ENCODE results near the gene FZD4. TPM values are rescaled to one million over a fixed set of nuclear protein-coding genes. Genes with fewer than 3 reads are reported as not detected.

FZD4 gene
- total and polyA plus RNA-seq, 2 experiments from 2014 or later: 7.7 to 18.9 TPM

GRCh38 chr11:86904001-86904400 is 51.2 kb downstream of the FZD4 start:
- WGBS (ENCODE audit: low lambda C conversion rate, missing lambda C conversion rate): 75% methylated on average over 2 of the region's 2 CpGs
- Histone ChIP-seq H4K20me1 (ENCODE audit: insufficient read depth, poor library complexity, severe bottlenecking) (no peaks in the 10 kb centered on the region), H3K27me3 (no peaks in the 10 kb centered on the region), H3K4me2 (no peak overlapping the region), H3K9me2 (replicated peaks; ENCODE audit: insufficient read depth) (no peaks in the 10 kb centered on the region), H2AFZ (no peak overlapping the region), H3K4me3 (no peak overlapping the region), H3K36me3 (replicated peaks; ENCODE audit: insufficient read depth, low read depth) (no peaks in the 10 kb centered on the region), H3K4me1 (ENCODE audit: insufficient read depth) (peaks cover 3% of the 10 kb centered on the region), H3K27ac (peak overlapping the region; percentile 12), H3K79me2 (no peaks in the 10 kb centered on the region), H3K9me3 (ENCODE audit: low read depth) (no peaks in the 10 kb centered on the region)
- DNase-seq (ENCODE audit: low spot score): no peak
- TF ChIP-seq EZH2phosphoT487 (IDR thresholded peaks at IDR 0.05; ENCODE audit: low read depth, severe bottlenecking, unreplicated experiment): no peak
- TF ChIP-seq, protein P1, sequence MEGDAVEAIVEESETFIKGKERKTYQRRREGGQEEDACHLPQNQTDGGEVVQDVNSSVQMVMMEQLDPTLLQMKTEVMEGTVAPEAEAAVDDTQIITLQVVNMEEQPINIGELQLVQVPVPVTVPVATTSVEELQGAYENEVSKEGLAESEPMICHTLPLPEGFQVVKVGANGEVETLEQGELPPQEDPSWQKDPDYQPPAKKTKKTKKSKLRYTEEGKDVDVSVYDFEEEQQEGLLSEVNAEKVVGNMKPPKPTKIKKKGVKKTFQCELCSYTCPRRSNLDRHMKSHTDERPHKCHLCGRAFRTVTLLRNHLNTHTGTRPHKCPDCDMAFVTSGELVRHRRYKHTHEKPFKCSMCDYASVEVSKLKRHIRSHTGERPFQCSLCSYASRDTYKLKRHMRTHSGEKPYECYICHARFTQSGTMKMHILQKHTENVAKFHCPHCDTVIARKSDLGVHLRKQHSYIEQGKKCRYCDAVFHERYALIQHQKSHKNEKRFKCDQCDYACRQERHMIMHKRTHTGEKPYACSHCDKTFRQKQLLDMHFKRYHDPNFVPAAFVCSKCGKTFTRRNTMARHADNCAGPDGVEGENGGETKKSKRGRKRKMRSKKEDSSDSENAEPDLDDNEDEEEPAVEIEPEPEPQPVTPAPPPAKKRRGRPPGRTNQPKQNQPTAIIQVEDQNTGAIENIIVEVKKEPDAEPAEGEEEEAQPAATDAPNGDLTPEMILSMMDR (IDR thresholded peaks at IDR 0.05; ENCODE audit: poor library complexity): no peak
- no peak for TF ChIP-seq EZH2 (IDR thresholded peaks at IDR 0.05; ENCODE audit: borderline replicate concordance)

- Histone ChIP-seq H3K4me2 (no peak overlapping the region), H4K20me1 (ENCODE audit: insufficient read depth, poor library complexity, severe bottlenecking) (no peaks in the 10 kb centered on the region), H3K27ac (no peak overlapping the region), H3K27me3 (no peaks in the 10 kb centered on the region), H3K79me2 (no peaks in the 10 kb centered on the region), H3K9me3 (ENCODE audit: low read depth) (no peaks in the 10 kb centered on the region), H2AFZ (no peak overlapping the region), H3K4me1 (ENCODE audit: insufficient read depth) (peaks cover 3% of the 10 kb centered on the region), H3K9me2 (replicated peaks; ENCODE audit: insufficient read depth) (no peaks in the 10 kb centered on the region), H3K4me3 (no peak overlapping the region), H3K36me3 (replicated peaks; ENCODE audit: insufficient read depth, low read depth) (no peaks in the 10 kb centered on the region)
- 26% methylated on average over 1 of the region's 1 CpG for WGBS (ENCODE audit: low lambda C conversion rate, missing lambda C conversion rate)
- TF ChIP-seq EZH2 (IDR thresholded peaks at IDR 0.05; ENCODE audit: borderline replicate concordance): no peak
- TF ChIP-seq EZH2phosphoT487 (IDR thresholded peaks at IDR 0.05; ENCODE audit: low read depth, severe bottlenecking, unreplicated experiment): no peak
- TF ChIP-seq, protein P1 (IDR thresholded peaks at IDR 0.05; ENCODE audit: poor library complexity): no peak
- no peak for DNase-seq (ENCODE audit: low spot score)
These were observed 52.9 kb downstream of the FZD4 start for GRCh38 chr11:86902345-86902744.

DNA sequence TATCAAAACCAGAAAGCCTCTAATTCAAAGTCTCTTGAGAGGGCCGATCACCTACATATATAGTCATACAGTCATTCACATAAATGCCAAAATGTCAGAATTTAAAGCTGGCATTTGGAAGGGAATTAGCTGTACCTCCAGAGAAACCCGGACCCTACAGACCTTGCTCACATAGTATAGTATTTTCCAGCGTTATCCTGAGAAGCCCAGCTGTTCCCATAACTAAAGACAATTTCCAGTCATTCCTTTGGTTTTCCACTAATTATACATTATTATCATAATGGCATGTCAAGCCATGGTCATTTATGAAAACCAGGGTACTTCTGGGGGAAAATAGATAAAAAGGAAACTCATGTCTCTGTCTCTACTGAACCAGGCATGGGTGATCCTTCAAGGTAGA is 53.6 kb downstream of the FZD4 start:
- no peak overlapping the region for H3K4me3 ChIP-seq
- H3K9me2 ChIP-seq (replicated peaks; ENCODE audit: insufficient read depth): no peaks in the 10 kb centered on the region
- no peaks in the 10 kb centered on the region for H4K20me1 ChIP-seq (ENCODE audit: insufficient read depth, poor library complexity, severe bottlenecking)
- no peaks in the 10 kb centered on the region for H3K36me3 ChIP-seq (replicated peaks; ENCODE audit: insufficient read depth, low read depth)
- H3K27ac ChIP-seq: no peak overlapping the region
- H3K79me2 ChIP-seq: no peaks in the 10 kb centered on the region
- peaks cover 3% of the 10 kb centered on the region for H3K4me1 ChIP-seq (ENCODE audit: insufficient read depth)
- no peaks in the 10 kb centered on the region for H3K27me3 ChIP-seq
- no peak overlapping the region for H2AFZ ChIP-seq
- H3K4me2 ChIP-seq: no peak overlapping the region
- no peaks in the 10 kb centered on the region for H3K9me3 ChIP-seq (ENCODE audit: low read depth)
- WGBS (ENCODE audit: low lambda C conversion rate, missing lambda C conversion rate): 74% methylated on average over 3 of the region's 3 CpGs
- no peak for DNase-seq (ENCODE audit: low spot score)
- TF ChIP-seq EZH2phosphoT487 (IDR thresholded peaks at IDR 0.05; ENCODE audit: low read depth, severe bottlenecking, unreplicated experiment): no peak
- TF ChIP-seq, protein P1 (IDR thresholded peaks at IDR 0.05; ENCODE audit: poor library complexity): no peak
- TF ChIP-seq EZH2 (IDR thresholded peaks at IDR 0.05; ENCODE audit: borderline replicate concordance): no peak

GRCh38 chr11:86900162-86900561 is 55.0 kb downstream of the FZD4 start:
- DNase-seq (ENCODE audit: low spot score): no peak
- Histone ChIP-seq H3K4me1 (ENCODE audit: insufficient read depth) (peaks cover 3% of the 10 kb centered on the region), H3K27ac (no peak overlapping the region), H3K4me2 (no peak overlapping the region), H4K20me1 (ENCODE audit: insufficient read depth, poor library complexity, severe bottlenecking) (no peaks in the 10 kb centered on the region), H3K9me2 (replicated peaks; ENCODE audit: insufficient read depth) (no peaks in the 10 kb centered on the region), H3K36me3 (replicated peaks; ENCODE audit: insufficient read depth, low read depth) (no peaks in the 10 kb centered on the region), H2AFZ (no peak overlapping the region), H3K9me3 (ENCODE audit: low read depth) (no peaks in the 10 kb centered on the region), H3K79me2 (no peaks in the 10 kb centered on the region), H3K27me3 (no peaks in the 10 kb centered on the region), H3K4me3 (no peak overlapping the region)
- 90% methylated on average over 3 of the region's 3 CpGs for WGBS (ENCODE audit: low lambda C conversion rate, missing lambda C conversion rate)
- no peak for TF ChIP-seq EZH2phosphoT487 (IDR thresholded peaks at IDR 0.05; ENCODE audit: low read depth, severe bottlenecking, unreplicated experiment)
- TF ChIP-seq, protein P1 (IDR thresholded peaks at IDR 0.05; ENCODE audit: poor library complexity): no peak
